Pancreas (tissue), 10 donors: ENCODE measurements around the gene NUB1. TPM values are rescaled to one million over a fixed set of nuclear protein-coding genes. Genes with fewer than 3 reads are reported as not detected.

Experiments used
- ATAC-seq, 4 donors: fragments of 200-7000 bp; cut with Tn5 transposase; one replicate each; pipeline versions ENCODE4 v1.8.0 to v1.9.1; 2020; ENCODE audit warnings: mild to moderate bottlenecking in 4 of 4, moderate library complexity in 4 of 4
- DNase-seq, 6 donors: peaks; one replicate each; pipeline ENCODE4 v3.0.0-alpha.2; 2020
- FAIRE-seq: peaks from 2 replicates; lab custom pipeline; 2012; peaks lifted over from hg19 to GRCh38; lab: Jason Lieb, UNC
- H3K27ac ChIP-seq, 4 donors: fragments of 200-600 bp; sonication (generic); 1 replicate in 3 of 4; 2 replicates in 1 of 4; pipeline versions ENCODE4 v1.5.0 to v1.8.0; 2020
- H3K27me3 ChIP-seq, 4 donors: fragments of 200-600 bp; one replicate each; pipeline ENCODE4 v1.8.0; 2021
- H3K36me3 ChIP-seq, 3 donors: fragments of 200-600 bp; sonication (generic) in 1 of 3; one replicate each; pipeline versions ENCODE4 v1.5.0 to v1.8.0; 2020 to 2021
- H3K4me1 ChIP-seq, 3 donors: fragments of 200-600 bp; one replicate each; pipeline ENCODE4 v1.8.0; 2021
- H3K4me3 ChIP-seq, 4 donors: fragments of 200-600 bp; sonication (generic) in 2 of 4; one replicate each; pipeline versions ENCODE4 v1.5.0 to v1.8.0; 2020 to 2021
- H3K9me3 ChIP-seq, 4 donors: fragments of 200-600 bp; one replicate each; pipeline ENCODE4 v1.8.0; 2021
- WGBS, 2 donors: extraction: QIAGEN DNeasy Blood & Tissue Kit; methylation state at CpG; one replicate each; pipeline ENCODE4 v1.1.7; 2013; 5-methylcytosine and 5-hydroxymethylcytosine counted together
- intact Hi-C, 3 donors: fragments of 100-400 bp; cut with DNase I; formaldehyde crosslinking; loops; one replicate each; pipeline versions ENCODE4 v1.11.1 to v1.14.2; 2022
- polyA plus RNA-seq, 2 donors: library from polyadenylated mRNA; stranded (reverse); fragments of 200-250 nt; gene quantifications; one replicate each; pipeline ENCODE4 v1.2.3, GENCODE V29; 2013
- total RNA-seq, 6 donors: library from RNA; stranded (reverse); fragmentation: NEBNext Ultra II Directional in 4 of 6; extraction: Animal tissue kit (Norgen Biotek cat#: 25700) in 4 of 6; gene quantifications; one replicate each; pipeline versions ENCODE4 v1.2.1 to v1.2.4, GENCODE V29; 2021 to 2023
- TF ChIP-seq, protein P1 (sequence below), 4 donors: fragments of 200-600 bp; sonication (generic) in 3 of 4; IDR thresholded peaks; one replicate each; pipeline versions ENCODE4 v1.5.0 to v1.8.0; 2021; ENCODE audit warnings: antibody characterized with exemption in 4 of 4
- donor health status: healthy with polysubstance abuse.
- donor health status: DM: no; HTN: no; CAD: no; lungs with moderate emphysema.
- donor health status: DM: no; HTN: no; CAD: no.
- donor health status: control.
- donor health status: control.
- donor health status: Bipolar disorder and iron deficiency.
- donor health status: DM: yes; HTN: yes; CAD: no.
- donor health status: DM: no; HTN: no; CAD: no.
- donor health status: DM: no; HTN: no; CAD: no.
- donor health status: DM: yes; HTN: yes; CAD: no.

The NUB1 gene
- total and polyA plus RNA-seq, 8 donors, result 19.5 to 30.6 (median 23.8) TPM

DNA sequence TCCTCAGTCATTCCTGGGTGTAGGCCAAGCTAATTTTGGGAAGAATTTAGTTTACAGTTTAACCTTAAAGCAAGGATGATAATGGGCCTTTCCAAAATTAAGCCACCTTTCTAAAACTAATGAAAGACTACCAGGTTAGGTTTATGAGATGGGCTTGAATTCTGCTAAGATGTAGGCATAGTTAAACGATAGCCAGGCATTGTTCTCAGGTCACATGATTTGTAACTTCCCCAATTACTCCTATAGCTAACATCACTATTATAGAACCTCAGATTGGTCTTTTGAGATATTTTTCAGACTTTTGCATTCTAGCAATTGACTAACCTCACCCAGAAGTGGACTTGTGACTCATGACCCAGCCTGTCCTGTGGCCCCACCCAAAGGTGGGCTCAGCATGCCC is 7.0 kb upstream of the NUB1 start:
- ATAC-seq (no peak), DNase-seq (no peak), FAIRE-seq (no peak)
- WGBS, 2 donors, result 68 to 69% methylated on average over 1 of the region's 1 CpG
- Histone ChIP-seq H3K27me3 (no peaks in the 10 kb centered on the region), H3K27ac (no peak overlapping the region), H3K36me3 (no peaks in the 10 kb centered on the region), H3K9me3 (no peaks in the 10 kb centered on the region), H3K4me3 (no peak overlapping the region), H3K4me1 (no peaks in the 10 kb centered on the region)
- intact Hi-C loops, result no loop called here
- TF ChIP-seq, protein P1, sequence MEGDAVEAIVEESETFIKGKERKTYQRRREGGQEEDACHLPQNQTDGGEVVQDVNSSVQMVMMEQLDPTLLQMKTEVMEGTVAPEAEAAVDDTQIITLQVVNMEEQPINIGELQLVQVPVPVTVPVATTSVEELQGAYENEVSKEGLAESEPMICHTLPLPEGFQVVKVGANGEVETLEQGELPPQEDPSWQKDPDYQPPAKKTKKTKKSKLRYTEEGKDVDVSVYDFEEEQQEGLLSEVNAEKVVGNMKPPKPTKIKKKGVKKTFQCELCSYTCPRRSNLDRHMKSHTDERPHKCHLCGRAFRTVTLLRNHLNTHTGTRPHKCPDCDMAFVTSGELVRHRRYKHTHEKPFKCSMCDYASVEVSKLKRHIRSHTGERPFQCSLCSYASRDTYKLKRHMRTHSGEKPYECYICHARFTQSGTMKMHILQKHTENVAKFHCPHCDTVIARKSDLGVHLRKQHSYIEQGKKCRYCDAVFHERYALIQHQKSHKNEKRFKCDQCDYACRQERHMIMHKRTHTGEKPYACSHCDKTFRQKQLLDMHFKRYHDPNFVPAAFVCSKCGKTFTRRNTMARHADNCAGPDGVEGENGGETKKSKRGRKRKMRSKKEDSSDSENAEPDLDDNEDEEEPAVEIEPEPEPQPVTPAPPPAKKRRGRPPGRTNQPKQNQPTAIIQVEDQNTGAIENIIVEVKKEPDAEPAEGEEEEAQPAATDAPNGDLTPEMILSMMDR (IDR thresholded peaks at IDR 0.05), result no peak

DNA sequence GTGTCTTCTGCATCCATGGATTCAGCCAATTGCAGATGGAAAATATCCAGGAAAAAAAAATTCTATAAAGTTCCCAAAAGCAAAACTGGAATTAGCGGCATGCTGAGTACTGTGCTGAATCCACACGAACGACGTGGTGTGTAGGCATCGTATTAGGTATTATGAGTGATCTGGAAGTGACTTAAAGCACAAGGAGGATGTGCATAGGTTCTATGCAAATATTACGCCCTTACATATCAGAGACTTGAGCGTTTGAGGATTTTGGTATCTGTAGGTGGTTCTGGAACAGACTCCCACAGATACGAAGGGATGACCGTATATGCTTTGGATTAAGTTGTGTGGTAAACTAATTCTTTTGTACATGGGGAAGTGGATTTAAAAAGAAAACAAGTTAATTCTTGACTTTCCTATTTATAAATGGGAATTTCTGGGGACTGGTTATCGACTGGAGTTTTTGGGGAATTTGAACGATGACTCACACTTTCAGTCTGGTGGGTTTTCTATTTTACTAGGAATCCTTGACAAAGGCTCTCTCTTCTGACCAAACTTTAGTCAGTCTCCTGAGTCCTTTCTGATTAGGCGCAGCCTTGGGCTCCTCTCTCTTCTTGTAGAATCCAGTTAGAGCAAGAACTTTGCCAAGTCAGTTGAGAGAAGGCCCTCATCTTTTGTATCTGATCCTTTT is 5.4 kb upstream of the NUB1 start:
- no peak overlapping the region for H3K4me3 ChIP-seq
- no peaks in the 10 kb centered on the region for H3K9me3 ChIP-seq
- TF ChIP-seq, protein P1 (IDR thresholded peaks at IDR 0.05), result no peak
- DNase-seq (no peak), ATAC-seq (no peak), FAIRE-seq (no peak)
- 79 to 82% methylated on average over 12 of the region's 12 CpGs for WGBS, 2 donors
- H3K27ac ChIP-seq, result no peak overlapping the region
- intact Hi-C loops, result no loop called here
- no peaks in the 10 kb centered on the region for H3K4me1 ChIP-seq
- H3K27me3 ChIP-seq, result no peaks in the 10 kb centered on the region
- no peaks in the 10 kb centered on the region for H3K36me3 ChIP-seq

DNA sequence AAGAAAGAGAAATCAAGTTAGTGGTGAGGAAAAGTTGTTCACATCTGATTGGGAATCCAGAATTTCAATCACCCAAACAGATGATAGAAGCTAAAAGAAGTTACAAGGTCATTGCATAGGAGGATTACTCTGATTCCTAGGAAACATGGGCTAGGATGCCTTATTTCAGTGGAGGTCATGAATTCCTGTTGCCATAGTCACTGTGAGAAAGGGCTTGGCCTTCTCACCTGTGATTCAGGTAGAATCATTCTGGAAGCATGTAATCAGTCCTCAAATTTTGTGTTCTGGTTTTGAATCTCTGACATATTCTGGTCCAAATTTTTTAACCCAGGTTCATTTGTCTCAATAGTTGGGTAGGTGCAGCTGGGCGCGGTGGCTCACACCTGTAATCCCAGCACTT is 4.3 kb upstream of the NUB1 start:
- DNase-seq (no peak), FAIRE-seq (no peak), ATAC-seq (no peak)
- intact Hi-C loops, result no loop called here
- TF ChIP-seq, protein P1 (IDR thresholded peaks at IDR 0.05), result no peak
- Histone ChIP-seq H3K4me3 (no peak overlapping the region), H3K27ac (no peak overlapping the region), H3K4me1 (no peaks in the 10 kb centered on the region), H3K9me3 (no peaks in the 10 kb centered on the region), H3K27me3 (no peaks in the 10 kb centered on the region), H3K36me3 (no peaks in the 10 kb centered on the region)
- WGBS, 2 donors, result 95 to 97% methylated on average over 2 of the region's 2 CpGs

DNA sequence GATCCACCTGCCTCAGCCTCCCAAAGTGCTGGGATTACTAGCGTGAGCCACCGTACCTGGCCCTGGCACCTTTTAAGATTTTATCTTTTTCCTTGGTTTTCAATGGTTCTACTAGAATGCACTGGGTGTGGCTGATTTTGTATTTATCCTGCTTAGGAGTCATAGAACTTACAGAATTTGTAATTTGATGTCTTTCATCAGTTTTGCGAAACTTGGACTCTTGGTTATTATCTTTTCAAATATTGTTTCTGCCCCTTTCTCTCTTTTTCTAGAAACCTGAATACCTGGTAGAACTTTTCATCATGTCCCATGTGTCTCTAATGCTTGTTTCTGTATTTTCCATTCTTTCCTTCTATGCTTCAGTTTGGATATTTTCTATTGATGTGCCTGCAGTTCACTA is 2.8 kb upstream of the NUB1 start:
- ATAC-seq (no peak), DNase-seq (no peak), FAIRE-seq (no peak)
- intact Hi-C loops, result no loop called here
- Histone ChIP-seq H3K27ac (no peak overlapping the region), H3K4me1 (peaks cover 0 to 9% (median 0%) of the 10 kb centered on the region in 3 donors), H3K36me3 (no peaks in the 10 kb centered on the region), H3K9me3 (no peaks in the 10 kb centered on the region), H3K27me3 (no peaks in the 10 kb centered on the region), H3K4me3 (no peak overlapping the region)
- TF ChIP-seq, protein P1 (IDR thresholded peaks at IDR 0.05), result no peak
- WGBS, 2 donors, result 92 to 93% methylated on average over 3 of the region's 3 CpGs

DNA sequence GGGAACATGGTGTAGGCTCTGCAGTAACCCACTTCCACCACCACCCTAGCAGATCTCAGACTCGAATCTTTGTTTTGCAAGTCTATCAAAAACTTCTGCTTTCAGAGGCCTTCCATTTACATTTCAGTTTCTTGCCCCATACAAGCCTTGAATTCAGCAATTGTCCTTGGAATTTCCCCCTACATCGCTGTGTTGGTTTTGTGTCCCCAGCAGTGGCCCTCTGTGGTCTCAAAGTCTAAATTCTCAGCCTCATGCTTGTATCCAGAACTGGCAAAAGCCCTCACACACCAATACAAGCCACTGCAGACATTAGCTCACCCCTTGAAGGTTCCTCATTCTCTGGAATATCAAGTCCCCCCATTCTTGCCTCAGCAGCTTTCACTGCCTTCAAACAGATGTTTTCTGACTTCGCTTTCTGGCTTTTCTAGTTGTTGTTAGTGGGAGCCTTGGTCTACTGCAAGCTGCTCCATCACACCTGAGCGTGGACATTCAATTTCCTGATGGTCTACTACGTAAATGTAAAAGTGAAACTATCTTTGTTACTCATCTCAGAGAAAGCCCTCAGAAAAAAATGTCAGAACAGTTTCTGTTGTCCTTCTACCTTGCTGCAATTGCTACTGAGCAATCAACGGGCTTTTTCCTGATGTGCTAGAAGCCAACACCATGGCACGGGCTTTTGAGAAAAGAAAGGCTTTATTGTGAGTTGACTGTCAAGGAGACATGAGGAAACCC is 1.8 kb upstream of the NUB1 start:
- DNase-seq, result no peak
- TF ChIP-seq, protein P1 (IDR thresholded peaks at IDR 0.05), result no peak
- Histone ChIP-seq H3K4me1 (peaks cover 0 to 9% (median 0%) of the 10 kb centered on the region in 3 donors), H3K27ac (peak overlapping the region in 2 of 4 donors; percentile 24 to 41), H3K36me3 (no peaks in the 10 kb centered on the region), H3K4me3 (no peak overlapping the region), H3K9me3 (no peaks in the 10 kb centered on the region), H3K27me3 (no peaks in the 10 kb centered on the region)
- FAIRE-seq, result no peak
- intact Hi-C loops, result no loop called here
- no peak for ATAC-seq
- WGBS, 2 donors, result 67 to 73% methylated on average over 7 of the region's 7 CpGs
